ENCODE measurements around the gene STRADA. TPM values are rescaled to one million over a fixed set of nuclear protein-coding genes. Genes with fewer than 3 reads are reported as not detected.

STRADA gene
- total and polyA plus RNA-seq, 2 experiments from 2014 or later, result 18.0 to 28.8 TPM

GRCh38 chr17:63783522-63783921, 41.9 kb upstream of the STRADA start (continued):
- TF ChIP-seq ZNF462 (CRISPR knock-in tag; IDR thresholded peaks at IDR 0.05) (no peak), CTCF (conservative IDR thresholded peaks at IDR 0.05; ENCODE audit: low read depth in 2 of 2) (no peak), CREB1 (CRISPR knock-in tag; IDR thresholded peaks at IDR 0.05; ENCODE audit: low read depth) (no peak), ETS1 (IDR thresholded peaks at IDR 0.05) (no peak)

- Histone ChIP-seq H3F3A (replicated peaks; ENCODE audit: low read depth) (no peaks in the 10 kb centered on the region), H3K4me1 (ENCODE audit: insufficient read depth) (peaks cover 5% of the 10 kb centered on the region), H3K4me2 (no peak overlapping the region), H3K27me3 (ENCODE audit: insufficient read depth) (no peaks in the 10 kb centered on the region), H3K79me2 (replicated peaks; ENCODE audit: insufficient read depth) (peaks cover 100% of the 10 kb centered on the region), H3K9me2 (ENCODE audit: insufficient read depth) (no peaks in the 10 kb centered on the region), H4K20me1 (replicated peaks; ENCODE audit: insufficient read depth) (peaks cover 90% of the 10 kb centered on the region), H3K4me3 (no peak overlapping the region), H3K27ac (ENCODE audit: low read depth) (peak overlapping the region; percentile 47; the same call in 1 of the 2 replicates), H2AFZ (no peak overlapping the region), H3K36me3 (ENCODE audit: insufficient read depth) (peaks cover 20% of the 10 kb centered on the region)
- DNase-seq (ENCODE audit: low spot score) (no peak), ATAC-seq (no peak)
- Mint-ChIP-seq H3K36me3 (ENCODE audit: low read depth) (peaks cover 53% of the 10 kb centered on the region), H3K9me3 (no peaks in the 10 kb centered on the region; the same call in 2 of the 3 replicates), H3K27me3 (ENCODE audit: insufficient read depth, low read depth, poor library complexity) (no peaks in the 10 kb centered on the region), H3K4me1 (peaks cover 12% of the 10 kb centered on the region; the same call in 2 of the 3 replicates), H3K4me3 (no peak overlapping the region; the same call in 2 of the 3 replicates), H3K27ac (no peak overlapping the region)
- TF ChIP-seq ZNF114 (CRISPR knock-in tag; IDR thresholded peaks at IDR 0.05) (no peak), EZH2 (IDR thresholded peaks at IDR 0.05; ENCODE audit: low read depth, unreplicated experiment) (no peak), CREB1 (CRISPR knock-in tag; IDR thresholded peaks at IDR 0.05; ENCODE audit: low read depth) (no peak), NANOG (IDR thresholded peaks at IDR 0.05; ENCODE audit: borderline replicate concordance) (no peak), POLR2AphosphoS5 (IDR thresholded peaks at IDR 0.05; ENCODE audit: low read depth) (no peak), EZH2phosphoT487 (IDR thresholded peaks at IDR 0.05; ENCODE audit: unreplicated experiment) (no peak)
These were observed 39.3 kb upstream of the STRADA start for GRCh38 chr17:63780928-63781327.
